Osteocyte (in vitro differentiated cells): ENCODE results near the gene CRACR2A. TPM values are rescaled to one million over a fixed set of nuclear protein-coding genes. Genes with fewer than 3 reads are reported as not detected.

Experiments
- DNase-seq: peaks from one replicate; pipeline ENCODE4 v3.0.0; 2021; ENCODE audit warnings: mixed read lengths; ENCODE audit not compliant: unreplicated experiment; ENCODE audit errors: extremely low spot score
- H3K27ac Mint-ChIP-seq: one replicate; pipeline ENCODE4 v1.8.0; 2021; ENCODE audit warnings: mild to moderate bottlenecking, mixed read lengths; ENCODE audit not compliant: unreplicated experiment
- H3K27me3 Mint-ChIP-seq: one replicate; pipeline ENCODE4 v1.8.0; 2021; ENCODE audit warnings: mixed read lengths; ENCODE audit not compliant: unreplicated experiment
- H3K36me3 Mint-ChIP-seq: one replicate; pipeline ENCODE4 v1.8.0; 2021; ENCODE audit warnings: mixed read lengths; ENCODE audit not compliant: unreplicated experiment
- H3K4me1 Mint-ChIP-seq: one replicate; pipeline ENCODE4 v1.8.0; 2021; ENCODE audit warnings: mixed read lengths; ENCODE audit not compliant: unreplicated experiment
- H3K4me3 Mint-ChIP-seq: one replicate; pipeline ENCODE4 v1.8.0; 2021; ENCODE audit warnings: mild to moderate bottlenecking, moderate library complexity, mixed read lengths; ENCODE audit not compliant: unreplicated experiment
- H3K9me3 Mint-ChIP-seq: one replicate; pipeline ENCODE4 v1.8.0; 2021; ENCODE audit warnings: mixed read lengths; ENCODE audit not compliant: unreplicated experiment
- total RNA-seq: library from RNA; stranded (reverse); gene quantifications from 2 replicates; pipeline ENCODE4 v1.2.1, GENCODE V29; 2021
- TF ChIP-seq, protein P1 (sequence below): fragments of 200-600 bp; sonication (generic); IDR thresholded peaks from 2 replicates; pipeline ENCODE4 v1.5.0; 2021; ENCODE audit warnings: antibody characterized with exemption, mild to moderate bottlenecking, moderate library complexity

CRACR2A gene
- total RNA-seq, 1 donor from 2014 or later: 0.13 TPM

DNA sequence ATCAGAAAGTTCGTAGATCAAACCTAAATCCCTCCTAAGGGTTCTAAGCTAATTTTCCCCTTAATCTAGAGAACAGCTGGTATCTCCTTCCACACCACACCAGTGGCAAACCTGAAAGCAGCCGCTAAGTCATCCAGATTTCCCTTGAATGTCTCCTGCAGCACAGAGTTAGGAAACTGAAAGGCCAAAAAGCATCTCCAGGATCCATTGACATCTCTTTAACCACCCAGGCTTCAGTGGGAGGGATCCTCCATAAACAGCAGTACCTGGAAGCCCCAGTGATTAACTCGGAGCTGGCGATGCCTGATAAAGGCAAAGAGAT, 47.6 kb downstream of the CRACR2A start:
- DNase-seq: no peak
- Mint-ChIP-seq H3K27ac (no peak overlapping the region), H3K9me3 (peaks cover 12% of the 10 kb centered on the region), H3K4me3 (no peak overlapping the region), H3K36me3 (no peaks in the 10 kb centered on the region), H3K4me1 (no peaks in the 10 kb centered on the region), H3K27me3 (peaks cover 7% of the 10 kb centered on the region)
- TF ChIP-seq, protein P1, sequence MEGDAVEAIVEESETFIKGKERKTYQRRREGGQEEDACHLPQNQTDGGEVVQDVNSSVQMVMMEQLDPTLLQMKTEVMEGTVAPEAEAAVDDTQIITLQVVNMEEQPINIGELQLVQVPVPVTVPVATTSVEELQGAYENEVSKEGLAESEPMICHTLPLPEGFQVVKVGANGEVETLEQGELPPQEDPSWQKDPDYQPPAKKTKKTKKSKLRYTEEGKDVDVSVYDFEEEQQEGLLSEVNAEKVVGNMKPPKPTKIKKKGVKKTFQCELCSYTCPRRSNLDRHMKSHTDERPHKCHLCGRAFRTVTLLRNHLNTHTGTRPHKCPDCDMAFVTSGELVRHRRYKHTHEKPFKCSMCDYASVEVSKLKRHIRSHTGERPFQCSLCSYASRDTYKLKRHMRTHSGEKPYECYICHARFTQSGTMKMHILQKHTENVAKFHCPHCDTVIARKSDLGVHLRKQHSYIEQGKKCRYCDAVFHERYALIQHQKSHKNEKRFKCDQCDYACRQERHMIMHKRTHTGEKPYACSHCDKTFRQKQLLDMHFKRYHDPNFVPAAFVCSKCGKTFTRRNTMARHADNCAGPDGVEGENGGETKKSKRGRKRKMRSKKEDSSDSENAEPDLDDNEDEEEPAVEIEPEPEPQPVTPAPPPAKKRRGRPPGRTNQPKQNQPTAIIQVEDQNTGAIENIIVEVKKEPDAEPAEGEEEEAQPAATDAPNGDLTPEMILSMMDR: no peak

- H3K27ac Mint-ChIP-seq: no peak overlapping the region
Measured at GRCh38 chr12:3704512-3705353, 48.2 kb downstream of the CRACR2A start.

DNA sequence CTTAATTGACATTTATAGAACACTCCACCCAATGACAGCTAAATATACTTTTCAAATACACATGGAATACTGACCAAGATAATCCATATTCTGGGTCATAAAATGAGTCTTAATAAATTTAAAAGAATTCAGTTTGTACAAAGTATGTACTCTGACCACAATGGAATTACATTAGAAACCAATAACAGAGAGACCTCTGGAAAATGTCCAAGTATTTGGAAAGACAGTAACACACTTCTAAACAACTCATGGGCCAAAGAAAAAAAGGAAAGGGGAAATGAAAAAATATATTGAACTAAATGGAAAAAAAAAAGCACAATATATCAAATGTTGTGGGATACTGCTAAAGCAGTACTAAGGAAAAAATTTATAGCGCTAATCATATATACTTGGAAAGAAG, 52.0 kb downstream of the CRACR2A start:
- DNase-seq: no peak
- H3K27ac Mint-ChIP-seq: no peak overlapping the region
- TF ChIP-seq, protein P1: no peak
- H3K4me3 Mint-ChIP-seq: no peak overlapping the region
- no peaks in the 10 kb centered on the region for H3K36me3 Mint-ChIP-seq
- peaks cover 4% of the 10 kb centered on the region for H3K27me3 Mint-ChIP-seq
- H3K9me3 Mint-ChIP-seq: peaks cover 12% of the 10 kb centered on the region
- peaks cover 10% of the 10 kb centered on the region for H3K4me1 Mint-ChIP-seq

More at GRCh38 chr12:3704512-3705353, 48.2 kb downstream of the CRACR2A start:
- Mint-ChIP-seq H3K4me1 (no peaks in the 10 kb centered on the region), H3K36me3 (no peaks in the 10 kb centered on the region), H3K27me3 (peaks cover 7% of the 10 kb centered on the region), H3K9me3 (peaks cover 12% of the 10 kb centered on the region), H3K4me3 (no peak overlapping the region)
- TF ChIP-seq, protein P1: no peak
- DNase-seq: no peak

- Mint-ChIP-seq H3K4me3 (no peak overlapping the region), H3K9me3 (peaks cover 4% of the 10 kb centered on the region), H3K27ac (no peak overlapping the region), H3K4me1 (peaks cover 10% of the 10 kb centered on the region), H3K36me3 (no peaks in the 10 kb centered on the region), H3K27me3 (peaks cover 4% of the 10 kb centered on the region)
- TF ChIP-seq, protein P1: no peak
- DNase-seq: no peak
Measured at GRCh38 chr12:3698218-3698974, 54.5 kb downstream of the CRACR2A start.

DNA sequence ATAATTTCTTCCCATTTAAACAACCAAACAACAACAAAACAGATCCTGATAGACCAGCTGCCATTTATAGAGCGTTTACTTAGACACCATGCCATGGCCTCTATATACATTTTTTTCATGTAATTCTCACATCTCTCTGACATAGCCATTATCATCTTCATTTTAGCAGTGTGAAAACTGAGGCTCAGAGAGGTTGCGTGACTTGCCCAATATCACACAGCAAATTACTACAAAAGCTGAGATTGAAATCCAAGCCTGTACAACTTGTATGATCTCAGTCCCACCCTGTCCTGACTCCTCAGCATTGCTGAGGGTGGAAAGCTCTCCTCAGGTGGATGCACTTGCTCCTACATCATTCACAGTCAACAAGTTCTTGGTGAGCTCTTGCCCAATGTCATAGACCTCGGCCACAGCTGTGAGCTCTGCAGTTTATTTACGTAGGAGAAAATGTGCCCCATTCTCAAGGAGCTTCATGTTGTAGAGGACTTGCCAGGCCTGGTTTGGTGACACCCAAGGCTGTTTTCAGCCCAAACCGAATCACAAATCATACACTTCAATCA, 55.5 kb downstream of the CRACR2A start:
- no peak for DNase-seq
- no peaks in the 10 kb centered on the region for H3K9me3 Mint-ChIP-seq
- no peaks in the 10 kb centered on the region for H3K36me3 Mint-ChIP-seq
- peaks cover 4% of the 10 kb centered on the region for H3K27me3 Mint-ChIP-seq
- peaks cover 10% of the 10 kb centered on the region for H3K4me1 Mint-ChIP-seq
- TF ChIP-seq, protein P1: no peak
- H3K4me3 Mint-ChIP-seq: no peak overlapping the region
- H3K27ac Mint-ChIP-seq: no peak overlapping the region
